T follicular helper cell (primary cell): ENCODE data around the gene IMPDH1.

Experiments used
- DNase-seq: peaks from one replicate; pipeline ENCODE4 v3.0.0-alpha.2; 2020; ENCODE audit warnings: low read depth

The IMPDH1 gene

GRCh38 chr7:128387216-128388144, 22.3 kb downstream of the IMPDH1 start:
- peak; percentile 52 for DNase-seq

GRCh38 chr7:128385988-128386925, 23.5 kb downstream of the IMPDH1 start:
- no peak for DNase-seq

DNA sequence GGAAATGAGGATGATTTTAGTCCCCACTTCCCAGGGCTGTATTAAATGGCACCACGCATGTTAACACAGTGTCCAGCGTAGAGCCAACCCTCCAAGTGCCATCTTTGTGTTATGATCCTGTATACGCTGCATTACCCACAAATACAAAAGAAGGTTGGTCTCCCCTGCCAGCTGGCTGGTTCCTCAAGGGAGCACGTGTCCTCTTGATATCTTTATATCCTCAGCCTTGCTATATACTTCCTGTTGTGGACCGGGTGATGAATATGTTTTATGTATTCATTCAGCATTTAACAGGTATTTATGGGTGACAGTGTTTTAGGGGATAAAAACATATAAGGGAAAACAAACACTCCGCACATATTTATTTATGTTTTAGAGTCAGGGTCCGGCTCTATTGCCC, 25.1 kb downstream of the IMPDH1 start:
- no peak for DNase-seq

DNA sequence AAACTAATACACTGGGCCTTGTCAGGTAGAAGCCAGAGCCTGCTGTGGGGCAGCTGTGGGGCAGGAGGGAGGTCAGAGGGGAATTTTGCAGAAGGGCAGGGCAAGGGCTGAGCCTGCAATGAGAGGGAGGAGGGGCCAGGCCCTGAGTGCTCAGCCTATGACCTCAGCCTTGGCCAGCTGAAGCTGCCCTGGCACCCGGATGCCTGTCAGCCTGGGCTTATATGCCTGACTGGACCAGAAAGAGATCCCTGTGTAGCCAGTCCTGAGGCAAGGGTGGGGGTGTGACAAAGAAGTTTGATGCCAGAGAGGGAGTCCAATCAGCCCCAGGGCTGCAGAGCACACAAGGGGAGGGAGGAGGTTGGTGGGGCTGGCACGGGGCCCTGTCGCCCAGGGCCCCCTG, 26.0 kb downstream of the IMPDH1 start:
- no peak for DNase-seq

GRCh38 chr7:128381161-128381821, 28.5 kb downstream of the IMPDH1 start:
- no peak for DNase-seq

DNA sequence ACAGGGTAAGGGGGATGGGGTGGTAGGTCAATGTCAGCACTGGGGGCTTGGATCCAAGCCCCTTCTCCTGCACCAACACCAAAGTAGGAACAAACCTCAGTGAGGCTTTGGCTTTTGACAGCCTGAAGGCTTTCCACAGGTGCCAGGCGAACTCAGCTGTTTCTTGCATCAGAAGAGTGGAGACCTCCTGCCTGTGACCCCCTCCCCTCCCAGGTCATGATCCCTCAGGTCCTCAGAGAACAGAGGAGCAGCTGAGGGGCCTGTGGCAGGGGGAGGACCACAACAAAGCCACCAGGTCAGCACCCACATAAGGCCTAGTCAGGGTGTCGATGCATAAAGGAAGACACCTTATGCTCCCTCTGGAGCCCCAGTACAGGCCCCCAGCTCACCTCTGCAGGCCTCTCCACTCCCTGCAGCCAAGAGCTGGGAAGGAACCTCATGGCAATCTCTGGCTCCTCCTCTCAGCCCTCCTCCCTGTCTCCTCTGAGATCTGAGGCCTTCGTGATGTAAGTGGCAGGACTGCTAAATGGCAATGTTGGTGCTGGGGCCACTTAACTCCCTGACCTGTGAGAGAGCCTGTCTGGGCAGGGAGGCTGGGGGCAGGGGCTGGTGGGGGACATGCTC, 29.2 kb downstream of the IMPDH1 start:
- no peak for DNase-seq

GRCh38 chr7:128379900-128380479, 29.8 kb downstream of the IMPDH1 start:
- DNase-seq = no peak

- no peak for DNase-seq
Observed at GRCh38 chr7:128378637-128379036, 31.1 kb downstream of the IMPDH1 start.

- no peak for DNase-seq
Observed at GRCh38 chr7:128376077-128376476, 33.7 kb downstream of the IMPDH1 start.

GRCh38 chr7:128374041-128374440, 35.7 kb downstream of the IMPDH1 start:
- no peak for DNase-seq

GRCh38 chr7:128373606-128374005, 36.2 kb downstream of the IMPDH1 start:
- DNase-seq = no peak

DNA sequence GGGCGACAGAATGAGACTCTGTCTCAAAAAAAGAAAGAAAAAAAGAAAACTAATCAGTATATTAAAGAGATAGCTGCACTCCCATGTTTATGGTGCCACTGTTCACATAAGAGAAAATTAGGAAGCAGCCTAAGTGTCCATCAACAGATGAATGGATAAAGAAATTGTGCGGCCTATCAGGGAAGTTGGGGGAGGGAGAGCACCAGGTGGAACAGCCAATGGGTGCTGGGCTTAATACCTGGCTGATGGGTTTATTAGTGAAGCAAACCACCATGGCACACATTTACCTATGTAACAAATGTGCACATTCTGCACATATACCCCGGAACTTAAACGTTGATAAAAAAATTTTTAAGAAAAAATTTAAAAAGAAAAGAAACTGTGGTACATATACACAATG, 39.3 kb downstream of the IMPDH1 start:
- DNase-seq = no peak

DNA sequence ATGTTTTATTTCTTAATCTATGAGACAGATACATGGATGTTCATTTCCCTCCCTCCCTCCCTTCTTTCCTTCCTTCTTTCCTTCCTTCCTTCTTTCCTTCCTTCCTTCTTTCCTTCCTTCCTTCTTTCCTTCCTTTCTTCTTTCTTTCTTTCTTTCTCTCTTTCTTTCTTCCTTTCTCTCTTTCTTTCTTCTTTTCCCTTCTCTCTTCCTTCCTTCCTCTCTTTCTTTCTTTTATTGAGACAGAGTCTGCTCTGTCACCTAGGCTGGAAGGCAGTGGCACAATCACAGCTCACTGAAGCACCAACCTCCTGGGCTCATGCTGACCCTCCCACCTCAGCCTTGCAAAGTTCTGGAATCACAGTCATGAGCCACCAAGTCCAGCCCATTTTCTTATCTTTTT, 42.8 kb downstream of the IMPDH1 start:
- no peak for DNase-seq

DNA sequence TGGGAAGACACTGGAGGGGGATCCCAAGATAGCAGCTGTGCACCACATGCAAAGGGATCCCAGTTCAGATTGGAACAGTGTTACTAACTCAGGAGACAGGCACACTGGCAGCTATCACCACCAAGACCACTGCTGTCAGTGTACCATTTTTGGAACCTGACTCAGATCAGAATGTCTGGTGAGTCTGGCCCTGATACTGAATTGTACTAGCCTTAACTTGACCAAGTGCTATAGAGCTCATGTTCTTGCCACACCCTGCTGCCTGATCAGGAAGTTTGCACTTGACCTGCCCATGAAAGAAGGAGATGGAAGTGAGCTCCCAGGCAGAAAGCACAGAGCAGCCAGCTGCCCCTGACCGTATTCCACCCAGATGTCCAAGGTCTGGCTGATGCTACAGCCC, 43.5 kb downstream of the IMPDH1 start:
- DNase-seq = no peak

DNA sequence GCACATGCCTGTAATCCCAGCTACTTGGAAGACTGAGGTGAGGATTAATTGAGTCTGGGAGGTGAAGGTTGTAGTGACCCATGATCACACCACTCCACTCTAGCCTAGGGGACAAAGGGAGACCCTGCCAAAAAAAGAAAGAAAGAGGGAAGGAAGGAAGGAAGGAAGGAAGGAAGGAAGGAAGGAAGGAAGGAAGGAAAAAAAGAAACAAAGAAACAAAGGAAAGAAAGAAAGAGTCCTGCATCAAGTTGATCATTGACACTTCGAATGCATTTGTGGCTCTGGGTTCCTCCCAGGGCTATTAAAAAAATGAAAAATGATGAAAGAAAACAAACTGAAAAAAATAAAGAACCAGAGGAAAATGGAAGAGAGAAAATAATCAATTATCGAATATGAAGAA, 44.4 kb downstream of the IMPDH1 start:
- DNase-seq = no peak

- no peak for DNase-seq
Observed at GRCh38 chr7:128364166-128364870, 45.5 kb downstream of the IMPDH1 start.

DNA sequence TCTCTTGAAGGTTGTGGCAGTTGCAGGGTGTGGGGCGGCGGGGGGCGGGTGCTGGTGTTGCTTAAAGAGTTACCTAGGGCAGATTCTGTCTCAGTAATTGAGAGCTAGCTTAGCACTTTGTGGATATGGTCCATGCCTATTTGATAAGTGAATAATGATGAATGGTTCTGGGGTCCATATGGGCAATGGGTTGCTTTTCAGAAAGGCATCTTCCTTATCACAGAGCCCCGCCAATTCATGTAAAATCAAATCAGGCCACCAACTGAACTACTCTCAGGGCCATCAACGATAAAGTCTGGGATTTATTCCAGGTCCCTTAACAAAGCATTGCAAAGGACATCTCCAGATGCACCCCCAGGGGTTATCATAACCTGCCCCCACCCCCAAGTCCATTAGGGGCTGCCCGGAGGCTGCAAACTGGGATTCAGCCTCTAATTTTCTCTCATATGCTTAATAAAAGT, 46.5 kb downstream of the IMPDH1 start:
- DNase-seq = no peak

DNA sequence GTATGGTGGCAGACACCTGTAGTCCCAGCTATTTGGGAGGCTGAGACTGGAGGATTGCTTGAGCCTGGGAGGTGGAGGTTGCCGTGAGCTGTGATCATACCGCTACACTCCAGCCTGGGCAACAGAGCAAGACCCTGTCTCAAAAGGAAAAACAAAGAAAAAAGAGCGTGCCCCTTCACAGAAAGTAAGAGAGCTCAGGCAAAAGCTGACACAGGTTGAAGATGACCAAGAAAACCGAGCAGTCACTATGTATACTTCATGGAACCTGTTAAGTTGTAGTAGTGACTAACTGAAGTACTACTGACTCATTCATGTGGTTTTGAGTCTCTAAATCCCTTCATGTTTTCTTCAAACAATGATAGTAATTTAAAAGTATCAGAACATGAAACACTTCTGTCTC, 47.1 kb downstream of the IMPDH1 start:
- DNase-seq = no peak

- DNase-seq = peak; percentile 40
Observed at GRCh38 chr7:128361411-128362379, 48.1 kb downstream of the IMPDH1 start, which contains the start of gene PRRT4. PRRT4 (minus strand) TSS chr7:128361690.
